GM12878 (cell line): ENCODE measurements around the gene ADGRL3. TPM values are rescaled to one million over a fixed set of nuclear protein-coding genes. Genes with fewer than 3 reads are reported as not detected.

Experiments used
- ATAC-seq: fragments of 200-7000 bp; cut with Tn5 transposase; 3 replicates; pipeline ENCODE4 v1.9.1; 2020; ENCODE audit warnings: mild to moderate bottlenecking, moderate library complexity
- BruUV-seq: library from RNA; stranded (reverse); fragments of 400-500 nt; replicated peaks from 2 replicates; lab custom pipeline; 2021; lab: Mats Ljungman, UMichigan
- CTCF ChIA-PET: fragments of 300-600 bp; sonication (Branson Sonifier 250); formaldehyde crosslinking; extraction: SDS; loops from one replicate; lab custom pipeline; 2021; ENCODE audit warnings: inconsistent platforms; lab: Yijun Ruan, JAX
- POLR2A ChIA-PET: fragments of 350-600 bp; formaldehyde crosslinking; extraction: SDS; loops from one replicate; lab custom pipeline; 2021; ENCODE audit warnings: inconsistent platforms; lab: Charles Lee
- RAD21 ChIA-PET: fragments of 300-600 bp; sonication (Branson Sonifier 250); formaldehyde crosslinking; loops from one replicate; lab custom pipeline; 2023; ENCODE audit warnings: antibody characterized with exemption; ENCODE audit not compliant: unreplicated experiment; lab: Charles Lee
- SMC1A ChIA-PET: fragments of 300-600 bp; sonication (Branson Sonifier 250); formaldehyde crosslinking; loops from one replicate; lab custom pipeline; 2023; ENCODE audit not compliant: unreplicated experiment, uncharacterized antibody; lab: Charles Lee
- DNase-seq: peaks from one replicate; pipeline ENCODE4 v3.0.0-alpha.2; 2011; ENCODE audit warnings: low read depth, low spot score
- FAIRE-seq: peaks from 3 replicates; lab custom pipeline; 2011; peaks lifted over from hg19 to GRCh38; lab: Jason Lieb, UNC
- H2AFZ ChIP-seq: 2 replicates; pipeline ENCODE4 v1.6.0; 2011; ENCODE audit warnings: low read depth, low read length, control low read depth; ENCODE audit not compliant: control insufficient read depth
- H3K27ac ChIP-seq: 2 replicates; pipeline ENCODE4 v1.5.1; 2011; ENCODE audit warnings: control low read depth; ENCODE audit not compliant: control insufficient read depth, insufficient read depth
- H3K27me3 ChIP-seq, 2 experiments: replicated peaks in 1 of 2; 2 replicates each; pipeline versions ENCODE4 v1.6.0 to v1.6.1; 2011; ENCODE audit warnings: low read length in 1 of 2; ENCODE audit not compliant: control insufficient read depth in 2 of 2, insufficient read depth in 2 of 2
- H3K36me3 ChIP-seq, 2 experiments: 2 replicates each; pipeline ENCODE4 v1.5.1; 2011; ENCODE audit warnings: low read length in 1 of 2; ENCODE audit not compliant: control insufficient read depth in 2 of 2, insufficient read depth in 2 of 2
- H3K4me1 ChIP-seq: 2 replicates; pipeline ENCODE4 v1.6.1; 2011; ENCODE audit warnings: mild to moderate bottlenecking, low read length, moderate library complexity, mixed read lengths; ENCODE audit not compliant: control insufficient read depth, insufficient read depth
- H3K4me2 ChIP-seq: 2 replicates; pipeline ENCODE4 v1.6.0; 2011; ENCODE audit warnings: control low read depth; ENCODE audit not compliant: control insufficient read depth, insufficient read depth
- H3K4me3 ChIP-seq: fragments of 200-600 bp; sonication (generic); 2 replicates; pipeline ENCODE4 v1.5.1; 2016
- H3K79me2 ChIP-seq: 2 replicates; pipeline ENCODE4 v1.6.0; 2011; ENCODE audit warnings: low read length; ENCODE audit not compliant: control insufficient read depth, insufficient read depth
- H3K9ac ChIP-seq: 2 replicates; pipeline ENCODE4 v1.8.0; 2011; ENCODE audit warnings: low read length, control low read depth, mixed read lengths; ENCODE audit not compliant: control insufficient read depth, insufficient read depth
- H3K9me3 ChIP-seq: replicated peaks from 3 replicates; pipeline ENCODE4 v1.5.1; 2011; ENCODE audit warnings: mild to moderate bottlenecking, low read length; ENCODE audit not compliant: control insufficient read depth, insufficient read depth
- H4K20me1 ChIP-seq: 2 replicates; pipeline ENCODE4 v1.6.0; 2011; ENCODE audit not compliant: control insufficient read depth, insufficient read depth
- ATF7 ChIP-seq: fragments of 450-650 bp; IDR thresholded peaks from 2 replicates; pipeline ENCODE4 v1.6.1; 2016; ENCODE audit warnings: low read depth, mild to moderate bottlenecking
- CBX3 ChIP-seq: fragments of 200-600 bp; sonication (generic); IDR thresholded peaks from 2 replicates; pipeline ENCODE4 v1.6.1; 2016; ENCODE audit warnings: low read depth, borderline replicate concordance
- CHD1 ChIP-seq: IDR thresholded peaks from 2 replicates; pipeline ENCODE4 v1.6.1; 2012; ENCODE audit warnings: low read depth, low read length, improper control_type of control experiment
- CREM ChIP-seq: IDR thresholded peaks from 2 replicates; pipeline ENCODE4 v1.6.1; 2014; ENCODE audit warnings: antibody characterized with exemption, low read depth
- EGR1 ChIP-seq, 2 experiments: IDR thresholded peaks; 1 replicate in 1 of 2; 2 replicates in 1 of 2; pipeline ENCODE4 v1.6.1; 2011 to 2012; ENCODE audit warnings: low read depth in 2 of 2, low read length in 2 of 2, borderline replicate concordance in 1 of 2, mild to moderate bottlenecking in 1 of 2, moderate library complexity in 1 of 2
- EZH2 ChIP-seq: IDR thresholded peaks from 2 replicates; pipeline ENCODE4 v1.6.1; 2012; ENCODE audit warnings: low read depth, mild to moderate bottlenecking, control low read depth, inconsistent platforms, low read length, borderline replicate concordance; ENCODE audit not compliant: control insufficient read depth
- KLF5 ChIP-seq: fragments of 450-650 bp; IDR thresholded peaks from 2 replicates; pipeline ENCODE4 v1.6.1; 2014; ENCODE audit warnings: mild to moderate bottlenecking; ENCODE audit not compliant: partially characterized antibody
- MEF2A ChIP-seq: IDR thresholded peaks from 2 replicates; pipeline ENCODE4 v1.6.1; 2011; ENCODE audit warnings: low read depth, mild to moderate bottlenecking, low read length, moderate library complexity; ENCODE audit not compliant: insufficient read depth
- MYC ChIP-seq: IDR thresholded peaks from 2 replicates; pipeline ENCODE4 v1.6.1; 2011; ENCODE audit warnings: mild to moderate bottlenecking, low read length, moderate library complexity, inconsistent platforms; ENCODE audit not compliant: insufficient read depth, insufficient replicate concordance, insufficient read length, severe bottlenecking
- NBN ChIP-seq: fragments of 450-650 bp; IDR thresholded peaks from 2 replicates; pipeline ENCODE4 v1.6.1; 2016
- PAX5 ChIP-seq: IDR thresholded peaks from 2 replicates; pipeline ENCODE4 v1.6.1; 2011; ENCODE audit warnings: low read depth, low read length, borderline replicate concordance
- PML ChIP-seq: IDR thresholded peaks from 2 replicates; pipeline ENCODE4 v1.6.1; 2012; ENCODE audit warnings: low read length, inconsistent platforms
- POLR2AphosphoS5 ChIP-seq: IDR thresholded peaks from 2 replicates; pipeline ENCODE4 v1.6.1; 2011; ENCODE audit warnings: mild to moderate bottlenecking, low read length, inconsistent platforms
- RBBP5 ChIP-seq: fragments of 200-600 bp; sonication (generic); conservative IDR thresholded peaks from 2 replicates; pipeline ENCODE4 v1.6.1; 2016
- RUNX3 ChIP-seq: IDR thresholded peaks from 2 replicates; pipeline ENCODE4 v1.6.1; 2012; ENCODE audit warnings: low read length, inconsistent platforms
- SREBF2 ChIP-seq: IDR thresholded peaks from 2 replicates; pipeline ENCODE4 v1.6.1; 2012; ENCODE audit warnings: mild to moderate bottlenecking, low read length
- SUPT20H ChIP-seq: IDR thresholded peaks from 2 replicates; pipeline ENCODE4 v1.6.1; 2011; ENCODE audit warnings: low read depth, mild to moderate bottlenecking, low read length, moderate library complexity, borderline replicate concordance; ENCODE audit not compliant: control insufficient read depth
- TARDBP ChIP-seq: IDR thresholded peaks from 2 replicates; pipeline ENCODE4 v1.6.1; 2016; ENCODE audit warnings: borderline replicate concordance
- TCF12 ChIP-seq: IDR thresholded peaks from 2 replicates; pipeline ENCODE4 v1.6.1; 2011; ENCODE audit warnings: low read depth, mild to moderate bottlenecking, low read length
- WGBS: methylation state at CpG from one replicate; pipeline ENCODE4 v1.1.6; 2016; ENCODE audit warnings: low lambda C conversion rate; ENCODE audit not compliant: insufficient replicate concordance, insufficient coverage; ENCODE audit errors: missing lambda C conversion rate; 5-methylcytosine and 5-hydroxymethylcytosine counted together
- in situ Hi-C: fragments of 300-500 bp; cut with MboI; formaldehyde crosslinking; loops from 9 replicates; pipeline ENCODE4 v1.14.3; 2018; ENCODE audit warnings: mixed read lengths
- intact Hi-C: fragments of 100-400 bp; cut with micrococcal nuclease; formaldehyde crosslinking; loops from one replicate; pipeline ENCODE4 v1.14.2; 2022; ENCODE audit not compliant: unreplicated experiment
- polyA plus RNA-seq, 11 experiments: library from polyadenylated mRNA; depleted of rRNA in 4 of 11; unstranded in 6 of 11; stranded (reverse) in 5 of 11; fragments of >200 nt; fragmentation: Nextera tagmentation in 4 of 11; fragmentation: Illumina TruSeq in 1 of 11; extraction: Ambion mirVana in 4 of 11; extraction: Trizol in 1 of 11; gene quantifications; 1 replicate in 1 of 11; 2 replicates in 10 of 11; pipeline versions ENCODE4 v1.2.1 to v1.2.3, GENCODE V29; 2011 to 2016; ENCODE audit warnings: inconsistent platforms in 2 of 11, missing spikeins in 2 of 11, low read depth in 1 of 11
- total RNA-seq, 4 experiments: library from RNA; depleted of rRNA in 3 of 4; stranded (reverse); fragments of >200 nt in 3 of 4; fragmentation: Illumina TruSeq in 1 of 4; extraction: Trizol in 1 of 4; gene quantifications; 2 replicates each; pipeline versions ENCODE4 v1.2.1 to v1.2.3, GENCODE V29; 2013 to 2021
- TF ChIP-seq, protein P1 (sequence below): IDR thresholded peaks from 2 replicates; pipeline ENCODE4 v1.6.1; 2012; ENCODE audit warnings: low read length, inconsistent platforms

The ADGRL3 gene
- total and polyA plus RNA-seq, 10 of the 15 experiments (the other 5 are each of a cell fraction or from before 2014, with no cell fraction given) = 1.1 TPM; not detected in 9

DNA sequence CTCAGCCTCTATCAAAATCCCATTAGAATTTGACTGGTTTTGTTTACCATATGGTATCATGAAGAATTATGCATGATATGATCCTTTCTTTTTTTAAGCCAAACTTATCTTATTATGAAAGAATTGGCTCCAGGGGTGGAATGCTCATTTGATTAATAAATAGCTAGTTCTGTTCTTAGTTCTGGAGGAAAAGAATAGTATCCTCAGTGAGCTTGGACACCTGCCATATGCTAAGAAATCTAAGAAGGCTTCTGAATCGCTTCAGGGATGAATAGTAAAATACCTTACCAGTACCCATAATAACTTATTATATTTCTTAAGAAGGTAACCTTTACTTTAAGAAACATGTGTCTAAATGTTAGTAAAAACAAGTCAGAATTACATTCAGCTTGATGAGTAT is 803.6 kb downstream of the ADGRL3 start:
- Histone ChIP-seq H3K4me1 (no peaks in the 10 kb centered on the region), H3K27ac (no peak overlapping the region), H3K9ac (no peak overlapping the region), H3K36me3 (no peaks in the 10 kb centered on the region), H2AFZ (no peak overlapping the region), H3K9me3 (no peaks in the 10 kb centered on the region), H3K4me2 (no peak overlapping the region), H3K4me3 (no peak overlapping the region), H3K27me3 (no peaks in the 10 kb centered on the region), H3K79me2 (no peaks in the 10 kb centered on the region), H4K20me1 (no peaks in the 10 kb centered on the region)
- SMC1A ChIA-PET = interaction anchor here (0.9 to 1.6 kb wide), 3 partner anchors 8 to 11 kb away, joined by 4 to 5 read pairs (median 4); no protein-coding TSS in a partner anchor
- ATAC-seq (no peak), DNase-seq (no peak), FAIRE-seq (no peak)
- BruUV-seq = no TSS peak
- 0% methylated on average over 1 of the region's 1 CpG for WGBS
- in situ Hi-C loops = no loop called here
- POLR2A ChIA-PET = no interaction called here
- intact Hi-C loops = no loop called here
- TF ChIP-seq TCF12 (no peak), KLF5 (no peak), CREM (no peak)
- RAD21 ChIA-PET = no interaction called here
- CTCF ChIA-PET = interaction anchor here (0.9 kb wide), 1 partner anchor 262 kb away, joined by 3 read pairs; no protein-coding TSS in a partner anchor

- Histone ChIP-seq H3K9ac (no peak overlapping the region), H3K9me3 (no peaks in the 10 kb centered on the region), H3K4me1 (no peaks in the 10 kb centered on the region), H3K4me2 (no peak overlapping the region), H3K36me3 (no peaks in the 10 kb centered on the region), H3K79me2 (no peaks in the 10 kb centered on the region), H3K27ac (no peak overlapping the region), H2AFZ (no peak overlapping the region), H3K4me3 (no peak overlapping the region), H3K27me3 (no peaks in the 10 kb centered on the region), H4K20me1 (no peaks in the 10 kb centered on the region)
- ChIA-PET RAD21 (no interaction called here), SMC1A (interaction anchor here (0.9 to 1.6 kb wide), 5 partner anchors 7 to 196 kb away, joined by 3 to 4 read pairs (median 3); no protein-coding TSS in a partner anchor), CTCF (interaction anchor here (0.7 to 1.0 kb wide), 4 partner anchors 10 to 76 kb away, joined by 3 to 4 read pairs (median 3); no protein-coding TSS in a partner anchor), POLR2A (interaction anchor here (0.5 kb wide), 1 partner anchor 169 kb away, joined by 4 read pairs; no protein-coding TSS in a partner anchor)
- intact Hi-C loops = no loop called here
- in situ Hi-C loops = no loop called here
- no peak for FAIRE-seq
- no peak for DNase-seq
- BruUV-seq = no TSS peak
- no peak for ATAC-seq
- TF ChIP-seq TARDBP = no peak
- TF ChIP-seq, protein P1, sequence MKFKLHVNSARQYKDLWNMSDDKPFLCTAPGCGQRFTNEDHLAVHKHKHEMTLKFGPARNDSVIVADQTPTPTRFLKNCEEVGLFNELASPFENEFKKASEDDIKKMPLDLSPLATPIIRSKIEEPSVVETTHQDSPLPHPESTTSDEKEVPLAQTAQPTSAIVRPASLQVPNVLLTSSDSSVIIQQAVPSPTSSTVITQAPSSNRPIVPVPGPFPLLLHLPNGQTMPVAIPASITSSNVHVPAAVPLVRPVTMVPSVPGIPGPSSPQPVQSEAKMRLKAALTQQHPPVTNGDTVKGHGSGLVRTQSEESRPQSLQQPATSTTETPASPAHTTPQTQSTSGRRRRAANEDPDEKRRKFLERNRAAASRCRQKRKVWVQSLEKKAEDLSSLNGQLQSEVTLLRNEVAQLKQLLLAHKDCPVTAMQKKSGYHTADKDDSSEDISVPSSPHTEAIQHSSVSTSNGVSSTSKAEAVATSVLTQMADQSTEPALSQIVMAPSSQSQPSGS = no peak
- TF ChIP-seq SREBF2 = no peak
- no peak for TF ChIP-seq MEF2A
- no peak for TF ChIP-seq CBX3
- TF ChIP-seq POLR2AphosphoS5 = no peak
- TF ChIP-seq RUNX3 = no peak
- TF ChIP-seq EGR1 (IDR thresholded peaks at IDR 0.05; ENCODE audit: borderline replicate concordance in 1 of 2, low read depth in 2 of 2, low read length in 2 of 2) = no peak
- no peak for TF ChIP-seq MYC
- no peak for TF ChIP-seq NBN
- TF ChIP-seq RBBP5 = no peak
- no peak for TF ChIP-seq CHD1
- TF ChIP-seq EZH2 = no peak
- TF ChIP-seq SUPT20H = no peak
- TF ChIP-seq PAX5 = no peak
- no peak for TF ChIP-seq PML
- no peak for TF ChIP-seq ATF7
These were observed 804.8 kb downstream of the ADGRL3 start for GRCh38 chr4:62004881-62005280.
